Astrocyte (in vitro differentiated cells and primary cell): Measurements from ENCODE around the gene FGF8.

ENCODE experiments used
- CTCF ChIP-seq: IDR thresholded peaks from 2 replicates; pipeline ENCODE4 v1.5.1; 2011; ENCODE audit warnings: low read depth, mild to moderate bottlenecking, inconsistent platforms, low read length, moderate library complexity; ENCODE audit not compliant: insufficient read depth
- EZH2 ChIP-seq: IDR thresholded peaks from 2 replicates; pipeline ENCODE4 v1.6.1; 2012; ENCODE audit warnings: mild to moderate bottlenecking, low read length, inconsistent platforms; ENCODE audit not compliant: insufficient read depth

DNA sequence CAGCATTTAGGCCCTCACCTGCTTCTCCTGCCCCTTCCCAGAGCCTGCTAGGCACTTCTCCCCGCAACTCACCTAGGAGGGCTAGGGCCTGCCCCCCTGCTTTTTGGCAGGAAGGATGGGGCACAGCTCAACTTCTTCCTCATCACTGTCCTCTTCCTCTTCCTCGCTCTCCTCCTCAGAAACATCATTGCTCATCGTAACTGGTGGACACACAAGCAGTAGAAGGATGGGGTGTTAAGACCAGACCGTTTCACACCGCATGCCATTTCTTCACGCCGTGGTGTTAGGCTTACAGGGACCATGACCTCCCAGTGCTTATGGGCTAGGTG, 5.7 kb upstream of the FGF8 start:
- TF ChIP-seq CTCF (no peak), EZH2 (no peak)
